ENCODE measurements around the gene SLX1A.

DNA sequence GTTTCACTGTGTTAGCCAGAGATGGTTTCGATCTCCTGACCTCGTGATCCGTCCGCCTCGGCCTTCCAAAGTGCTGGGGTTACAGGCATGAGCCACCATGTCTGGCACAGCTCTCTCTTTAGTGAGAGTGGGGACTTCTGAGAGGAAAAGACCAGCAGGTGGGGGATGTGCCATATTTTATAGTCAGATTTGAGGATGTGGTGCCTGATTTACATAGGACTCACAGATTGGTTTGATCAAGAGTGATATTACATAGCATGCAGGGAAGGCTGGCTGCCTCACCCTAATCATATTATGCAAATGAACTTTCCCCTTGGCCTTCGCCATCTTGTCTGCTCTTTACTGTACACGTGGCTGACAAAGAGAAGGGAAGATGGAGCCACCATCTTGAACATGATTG is 42.6 kb upstream of the SLX1A start:
- TF ChIP-seq, protein P1, sequence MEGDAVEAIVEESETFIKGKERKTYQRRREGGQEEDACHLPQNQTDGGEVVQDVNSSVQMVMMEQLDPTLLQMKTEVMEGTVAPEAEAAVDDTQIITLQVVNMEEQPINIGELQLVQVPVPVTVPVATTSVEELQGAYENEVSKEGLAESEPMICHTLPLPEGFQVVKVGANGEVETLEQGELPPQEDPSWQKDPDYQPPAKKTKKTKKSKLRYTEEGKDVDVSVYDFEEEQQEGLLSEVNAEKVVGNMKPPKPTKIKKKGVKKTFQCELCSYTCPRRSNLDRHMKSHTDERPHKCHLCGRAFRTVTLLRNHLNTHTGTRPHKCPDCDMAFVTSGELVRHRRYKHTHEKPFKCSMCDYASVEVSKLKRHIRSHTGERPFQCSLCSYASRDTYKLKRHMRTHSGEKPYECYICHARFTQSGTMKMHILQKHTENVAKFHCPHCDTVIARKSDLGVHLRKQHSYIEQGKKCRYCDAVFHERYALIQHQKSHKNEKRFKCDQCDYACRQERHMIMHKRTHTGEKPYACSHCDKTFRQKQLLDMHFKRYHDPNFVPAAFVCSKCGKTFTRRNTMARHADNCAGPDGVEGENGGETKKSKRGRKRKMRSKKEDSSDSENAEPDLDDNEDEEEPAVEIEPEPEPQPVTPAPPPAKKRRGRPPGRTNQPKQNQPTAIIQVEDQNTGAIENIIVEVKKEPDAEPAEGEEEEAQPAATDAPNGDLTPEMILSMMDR (IDR thresholded peaks at IDR 0.05) = no peak
- TF ChIP-seq POLR2A (IDR thresholded peaks at IDR 0.05) = no peak
